ENCODE data around the gene PPARGC1A. TPM values are rescaled to one million over a fixed set of nuclear protein-coding genes. Genes with fewer than 3 reads are reported as not detected.

The PPARGC1A gene
- total RNA-seq, 2 donors from 2014 or later: 8.9 to 10.2 TPM

GRCh38 chr4:23934915-23935314, 45.1 kb upstream of the PPARGC1A start:
- no peak overlapping the region for H3K9ac ChIP-seq (ENCODE audit: extremely low read depth, low read length, poor library complexity, severe bottlenecking)
- Mint-ChIP-seq H3K27ac (peak overlapping the region; percentile 49), H3K4me3 (no peak overlapping the region), H3K27me3 (ENCODE audit: insufficient read depth) (no peaks in the 10 kb centered on the region), H3K9me3 (no peaks in the 10 kb centered on the region), H3K36me3 (ENCODE audit: low read depth) (no peaks in the 10 kb centered on the region), H3K4me1 (peaks cover 40% of the 10 kb centered on the region)
- WGBS, 2 experiments (ENCODE audit: insufficient coverage in 1 of 2, insufficient read length in 1 of 2): 55% methylated on average over 3 of the region's 3 CpGs; no CpG with 5 or more reads in 1 of the 2 experiments
- H3K36me3 ChIP-seq (ENCODE audit: control insufficient read depth, insufficient read depth, low read length): no peaks in the 10 kb centered on the region
- peak; percentile 84 for DNase-seq
- TF ChIP-seq, protein P1, sequence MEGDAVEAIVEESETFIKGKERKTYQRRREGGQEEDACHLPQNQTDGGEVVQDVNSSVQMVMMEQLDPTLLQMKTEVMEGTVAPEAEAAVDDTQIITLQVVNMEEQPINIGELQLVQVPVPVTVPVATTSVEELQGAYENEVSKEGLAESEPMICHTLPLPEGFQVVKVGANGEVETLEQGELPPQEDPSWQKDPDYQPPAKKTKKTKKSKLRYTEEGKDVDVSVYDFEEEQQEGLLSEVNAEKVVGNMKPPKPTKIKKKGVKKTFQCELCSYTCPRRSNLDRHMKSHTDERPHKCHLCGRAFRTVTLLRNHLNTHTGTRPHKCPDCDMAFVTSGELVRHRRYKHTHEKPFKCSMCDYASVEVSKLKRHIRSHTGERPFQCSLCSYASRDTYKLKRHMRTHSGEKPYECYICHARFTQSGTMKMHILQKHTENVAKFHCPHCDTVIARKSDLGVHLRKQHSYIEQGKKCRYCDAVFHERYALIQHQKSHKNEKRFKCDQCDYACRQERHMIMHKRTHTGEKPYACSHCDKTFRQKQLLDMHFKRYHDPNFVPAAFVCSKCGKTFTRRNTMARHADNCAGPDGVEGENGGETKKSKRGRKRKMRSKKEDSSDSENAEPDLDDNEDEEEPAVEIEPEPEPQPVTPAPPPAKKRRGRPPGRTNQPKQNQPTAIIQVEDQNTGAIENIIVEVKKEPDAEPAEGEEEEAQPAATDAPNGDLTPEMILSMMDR (conservative IDR thresholded peaks at IDR 0.05): no peak
- H3K27ac ChIP-seq (ENCODE audit: low read depth, low read length): no peak overlapping the region
- H3K9me3 ChIP-seq (ENCODE audit: control insufficient read depth, low read length): no peaks in the 10 kb centered on the region
- H3K4me1 ChIP-seq (ENCODE audit: control insufficient read depth, insufficient read depth, low read length): peaks cover 12% of the 10 kb centered on the region
- H3K27me3 ChIP-seq (ENCODE audit: control insufficient read depth, insufficient read depth, low read length, poor library complexity, severe bottlenecking): no peaks in the 10 kb centered on the region
- H3K4me3 ChIP-seq (ENCODE audit: low read length): no peak overlapping the region

DNA sequence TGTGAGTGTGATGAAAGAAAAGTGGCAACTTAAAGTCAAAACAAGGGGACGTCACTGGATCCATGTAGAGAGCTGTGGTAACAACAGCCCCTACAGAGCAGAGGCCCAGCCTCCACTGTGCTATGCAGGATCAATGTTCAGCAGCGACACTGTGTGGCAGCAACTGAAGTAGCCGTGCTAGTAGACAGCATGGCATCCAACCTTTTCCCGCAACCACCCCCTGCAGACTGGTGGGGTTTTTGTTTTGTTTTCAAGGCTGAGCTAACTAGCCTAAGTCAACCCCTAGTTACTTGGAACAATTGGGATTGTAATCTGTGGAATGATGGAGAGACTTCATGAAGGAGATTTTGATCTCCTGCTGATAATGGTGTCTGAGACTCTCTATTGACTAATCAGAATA, 44.4 kb upstream of the PPARGC1A start:
- no peaks in the 10 kb centered on the region for H3K27me3 ChIP-seq (ENCODE audit: control insufficient read depth, insufficient read depth, low read length, poor library complexity, severe bottlenecking)
- peak; percentile 89 for DNase-seq
- peaks cover 12% of the 10 kb centered on the region for H3K4me1 ChIP-seq (ENCODE audit: control insufficient read depth, insufficient read depth, low read length)
- Mint-ChIP-seq H3K27me3 (ENCODE audit: insufficient read depth) (no peaks in the 10 kb centered on the region), H3K36me3 (ENCODE audit: low read depth) (no peaks in the 10 kb centered on the region), H3K4me1 (peaks cover 40% of the 10 kb centered on the region), H3K4me3 (no peak overlapping the region), H3K9me3 (no peaks in the 10 kb centered on the region), H3K27ac (no peak overlapping the region)
- H3K9me3 ChIP-seq (ENCODE audit: control insufficient read depth, low read length): no peaks in the 10 kb centered on the region
- H3K9ac ChIP-seq (ENCODE audit: extremely low read depth, low read length, poor library complexity, severe bottlenecking): no peak overlapping the region
- TF ChIP-seq, protein P1 (conservative IDR thresholded peaks at IDR 0.05): peak; percentile 51
- peak overlapping the region; percentile 53 for H3K4me3 ChIP-seq (ENCODE audit: low read length)
- H3K27ac ChIP-seq (ENCODE audit: low read depth, low read length): no peak overlapping the region
- no peaks in the 10 kb centered on the region for H3K36me3 ChIP-seq (ENCODE audit: control insufficient read depth, insufficient read depth, low read length)
- WGBS, 2 experiments (ENCODE audit: insufficient coverage in 1 of 2, insufficient read length in 1 of 2): 83 to 92% methylated on average over 2 to 4 of the region's 4 CpGs

DNA sequence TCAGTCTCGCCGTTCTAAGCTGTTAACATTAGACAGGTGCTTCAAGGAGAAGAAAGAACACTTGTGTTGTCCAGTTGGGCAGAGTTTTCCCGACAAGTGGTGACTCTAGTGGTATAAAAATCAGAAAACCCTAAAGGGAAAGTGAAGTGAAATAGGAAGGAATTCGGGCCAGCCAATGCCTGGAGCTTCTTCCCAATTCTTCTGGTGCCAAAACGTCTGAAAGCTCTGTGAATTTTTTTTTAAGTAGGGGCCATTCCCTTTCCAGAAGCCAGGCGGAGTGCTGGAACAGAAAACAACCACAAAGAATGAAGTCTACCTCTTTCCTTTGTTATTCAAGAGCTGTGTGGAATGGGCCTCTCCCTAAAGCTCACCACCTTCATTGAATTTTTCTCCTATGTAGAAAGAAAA, 43.1 kb upstream of the PPARGC1A start:
- no peaks in the 10 kb centered on the region for H3K27me3 Mint-ChIP-seq (ENCODE audit: insufficient read depth)
- no peaks in the 10 kb centered on the region for H3K27me3 ChIP-seq (ENCODE audit: control insufficient read depth, insufficient read depth, low read length, poor library complexity, severe bottlenecking)
- no peak overlapping the region for H3K9ac ChIP-seq (ENCODE audit: extremely low read depth, low read length, poor library complexity, severe bottlenecking)
- peaks cover 12% of the 10 kb centered on the region for H3K4me1 ChIP-seq (ENCODE audit: control insufficient read depth, insufficient read depth, low read length)
- peak overlapping the region; percentile 71 for H3K27ac Mint-ChIP-seq
- no peak overlapping the region for H3K27ac ChIP-seq (ENCODE audit: low read depth, low read length)
- peak; percentile 79 for DNase-seq
- H3K36me3 Mint-ChIP-seq (ENCODE audit: low read depth): no peaks in the 10 kb centered on the region
- H3K4me1 Mint-ChIP-seq: peaks cover 40% of the 10 kb centered on the region
- TF ChIP-seq, protein P1 (conservative IDR thresholded peaks at IDR 0.05): peak; percentile 78
- H3K4me3 ChIP-seq (ENCODE audit: low read length): no peak overlapping the region
- no peaks in the 10 kb centered on the region for H3K9me3 ChIP-seq (ENCODE audit: control insufficient read depth, low read length)
- no peaks in the 10 kb centered on the region for H3K9me3 Mint-ChIP-seq
- no peak overlapping the region for H3K4me3 Mint-ChIP-seq
- H3K36me3 ChIP-seq (ENCODE audit: control insufficient read depth, insufficient read depth, low read length): no peaks in the 10 kb centered on the region
- 56 to 65% methylated on average over 4 to 6 of the region's 6 CpGs for WGBS, 2 experiments (ENCODE audit: insufficient coverage in 1 of 2, insufficient read length in 1 of 2)

All from endodermal cell (in vitro differentiated cells).